Right cardiac atrium (tissue), 5 donors: Measurements from ENCODE around the gene ZSCAN31. TPM values are rescaled to one million over a fixed set of nuclear protein-coding genes. Genes with fewer than 3 reads are reported as not detected.

Experiments
- ATAC-seq, 2 donors: fragments of 200-7000 bp; cut with Tn5 transposase; one replicate each; pipeline versions ENCODE4 v1.8.0 to v1.9.1; 2020; ENCODE audit warnings: moderate library complexity in 2 of 2, mild to moderate bottlenecking in 1 of 2
- DNase-seq, 3 donors: peaks; one replicate each; pipeline ENCODE4 v3.0.0-alpha.2; 2020
- H3K27ac ChIP-seq: one replicate; pipeline ENCODE4 v1.5.1; 2013; ENCODE audit warnings: mild to moderate bottlenecking, low read length, control low read depth, moderate library complexity
- H3K27me3 ChIP-seq: one replicate; pipeline ENCODE4 v1.6.1; 2013; ENCODE audit not compliant: control insufficient read depth, insufficient read depth
- H3K4me1 ChIP-seq: one replicate; pipeline ENCODE4 v1.6.1; 2013; ENCODE audit warnings: low read length; ENCODE audit not compliant: control insufficient read depth, insufficient read depth
- H3K4me3 ChIP-seq: one replicate; pipeline ENCODE4 v1.5.1; 2013; ENCODE audit warnings: low read length, control low read depth
- H3K9me3 ChIP-seq: one replicate; pipeline ENCODE4 v1.6.1; 2013; ENCODE audit warnings: low read length; ENCODE audit not compliant: control insufficient read depth
- WGBS: extraction: QIAGEN DNeasy Blood & Tissue Kit; methylation state at CpG from one replicate; pipeline ENCODE4 v1.1.7; 2013; 5-methylcytosine and 5-hydroxymethylcytosine counted together
- intact Hi-C, 4 donors: fragments of 100-400 bp; cut with DNase I; formaldehyde crosslinking; loops; one replicate each; pipeline versions ENCODE4 v1.11.0 to v1.14.0; 2022 to 2023
- polyA plus RNA-seq: library from polyadenylated mRNA; stranded (reverse); fragments of 200-250 nt; gene quantifications from one replicate; pipeline ENCODE4 v1.2.3, GENCODE V29; 2013
- total RNA-seq, 4 donors: library from RNA; stranded (reverse); fragmentation: NEBNext Ultra II Directional; extraction: Animal tissue kit (Norgen Biotek cat#: 25700); gene quantifications; one replicate each; pipeline ENCODE4 v1.2.1, GENCODE V29; 2021
- donor health status: healthy with polysubstance abuse.
- donor health status: DM: no; HTN: yes; CAD: no.
- donor health status: DM: no; HTN: no; CAD: no.
- donor health status: DM: no; HTN: yes; CAD: no; lungs with severe emphysema.
- donor health status: DM: yes; HTN: yes; CAD: no.

The ZSCAN31 gene
- total and polyA plus RNA-seq, 5 donors = 3.9 to 18.4 (median 9.5) TPM

GRCh38 chr6:28353356-28353755 is 17.4 kb upstream of the ZSCAN31 start:
- Histone ChIP-seq H3K9me3 (no peaks in the 10 kb centered on the region), H3K4me3 (peak overlapping the region; percentile 3), H3K27me3 (no peaks in the 10 kb centered on the region), H3K4me1 (peaks cover 6% of the 10 kb centered on the region), H3K27ac (no peak overlapping the region)
- intact Hi-C loops = loop anchor here in 3 of 4 donors (10.0 kb wide), 2 partner anchors 79 to 219 kb away; no protein-coding TSS in a partner anchor
- no peak for ATAC-seq
- WGBS = 76% methylated on average over 3 of the region's 3 CpGs
- DNase-seq = no peak

GRCh38 chr6:28351493-28351925 is 15.6 kb upstream of the ZSCAN31 start:
- no peaks in the 10 kb centered on the region for H3K9me3 ChIP-seq
- H3K4me3 ChIP-seq = peak overlapping the region; percentile 2
- peaks cover 6% of the 10 kb centered on the region for H3K4me1 ChIP-seq
- intact Hi-C loops = loop anchor here in 3 of 4 donors (10.0 kb wide), 2 partner anchors 77 to 217 kb away; no protein-coding TSS in a partner anchor
- 55% methylated on average over 2 of the region's 2 CpGs for WGBS
- no peak for DNase-seq
- ATAC-seq = no peak
- no peak overlapping the region for H3K27ac ChIP-seq
- no peaks in the 10 kb centered on the region for H3K27me3 ChIP-seq

GRCh38 chr6:28351087-28351486 is 15.1 kb upstream of the ZSCAN31 start:
- ATAC-seq = no peak
- H3K4me3 ChIP-seq = peak overlapping the region; percentile 87
- intact Hi-C loops = loop anchor here in 3 of 4 donors (10.0 kb wide), 2 partner anchors 76 to 216 kb away; no protein-coding TSS in a partner anchor

GRCh38 chr6:28349892-28350737 is 14.2 kb upstream of the ZSCAN31 start, which contains the start of gene ZKSCAN3:
Gene ZKSCAN3 (plus strand): TSS chr6:28349947. CDS start chr6:28359587, 9,640 bp downstream.
- peak; percentile 82 to 94 (median 93) for DNase-seq
- H3K27ac ChIP-seq = peak within 1 kb of the TSS; percentile 96
- no peaks in the 10 kb centered on the region for H3K9me3 ChIP-seq
- ATAC-seq = peak; percentile 94 to 98
- H3K27me3 ChIP-seq = no peaks in the 10 kb centered on the region
- intact Hi-C loops = loop anchor here in 3 of 4 donors (10.0 kb wide), 3 partner anchors 75 to 1865 kb away; partner anchors contain the start of gene TRIM26 (in 1 of the 3)
- WGBS = 2% methylated on average over 30 of the region's 30 CpGs
- peaks cover 3% of the 10 kb centered on the region for H3K4me1 ChIP-seq
- peak within 1 kb of the TSS; percentile 87 for H3K4me3 ChIP-seq

More at GRCh38 chr6:28351087-28351486, 15.1 kb upstream of the ZSCAN31 start:
- H3K27ac ChIP-seq = no peak overlapping the region
- no peaks in the 10 kb centered on the region for H3K27me3 ChIP-seq
- H3K9me3 ChIP-seq = no peaks in the 10 kb centered on the region
- DNase-seq = no peak
- 53% methylated on average over 2 of the region's 2 CpGs for WGBS
- peaks cover 6% of the 10 kb centered on the region for H3K4me1 ChIP-seq

- H3K4me1 ChIP-seq = no peaks in the 10 kb centered on the region
- H3K4me3 ChIP-seq = peak overlapping the region; percentile 87
- ATAC-seq = no peak
- H3K27me3 ChIP-seq = no peaks in the 10 kb centered on the region
- no peaks in the 10 kb centered on the region for H3K9me3 ChIP-seq
- intact Hi-C loops = loop anchor here in 1 of 4 donors (10.0 kb wide), 1 partner anchor 1865 kb away; the partner anchor contains the start of gene TRIM26
- WGBS = 2% methylated on average over 9 of the region's 9 CpGs
- no peak for DNase-seq
- peak overlapping the region; percentile 96 for H3K27ac ChIP-seq
Observed at GRCh38 chr6:28349344-28349891, 13.5 kb upstream of the ZSCAN31 start.

GRCh38 chr6:28347119-28347518 is 11.2 kb upstream of the ZSCAN31 start:
- Histone ChIP-seq H3K27ac (no peak overlapping the region), H3K27me3 (no peaks in the 10 kb centered on the region), H3K4me1 (no peaks in the 10 kb centered on the region), H3K9me3 (no peaks in the 10 kb centered on the region), H3K4me3 (no peak overlapping the region)
- peak in 1 of 2 donors; percentile 74 for ATAC-seq
- intact Hi-C loops = loop anchor here in 1 of 4 donors (10.0 kb wide), 1 partner anchor 1868 kb away; the partner anchor contains the start of gene TRIM26
- WGBS = 20% methylated on average over 2 of the region's 2 CpGs
- DNase-seq = no peak

- Histone ChIP-seq H3K9me3 (no peaks in the 10 kb centered on the region), H3K4me1 (no peaks in the 10 kb centered on the region), H3K27ac (no peak overlapping the region), H3K27me3 (no peaks in the 10 kb centered on the region), H3K4me3 (no peak overlapping the region)
- WGBS = 94% methylated on average over 1 of the region's 1 CpG
- no peak for ATAC-seq
- no peak for DNase-seq
- intact Hi-C loops = loop anchor here in 1 of 4 donors (10.0 kb wide), 1 partner anchor 1870 kb away; the partner anchor contains the start of gene TRIM26
Observed at GRCh38 chr6:28345201-28345600, 9.3 kb upstream of the ZSCAN31 start.

- H3K9me3 ChIP-seq = no peaks in the 10 kb centered on the region
- 61% methylated on average over 1 of the region's 1 CpG for WGBS
- no peak overlapping the region for H3K27ac ChIP-seq
- no peaks in the 10 kb centered on the region for H3K27me3 ChIP-seq
- H3K4me1 ChIP-seq = no peaks in the 10 kb centered on the region
- DNase-seq = no peak
- no peak for ATAC-seq
- no peak overlapping the region for H3K4me3 ChIP-seq
- intact Hi-C loops = loop anchor here in 1 of 4 donors (10.0 kb wide), 1 partner anchor 1871 kb away; the partner anchor contains the start of gene TRIM26
Observed at GRCh38 chr6:28343898-28344677, 8.1 kb upstream of the ZSCAN31 start.

GRCh38 chr6:28340310-28341095 is 4.6 kb upstream of the ZSCAN31 start:
- H3K27ac ChIP-seq = no peak overlapping the region
- intact Hi-C loops = loop anchor here in 1 of 4 donors (10.0 kb wide), 1 partner anchor 1874 kb away; the partner anchor contains the start of gene TRIM26
- no peak for ATAC-seq
- no peak overlapping the region for H3K4me3 ChIP-seq
- WGBS = 87% methylated on average over 1 of the region's 1 CpG
- H3K4me1 ChIP-seq = peaks cover 2% of the 10 kb centered on the region
- no peaks in the 10 kb centered on the region for H3K9me3 ChIP-seq
- no peaks in the 10 kb centered on the region for H3K27me3 ChIP-seq
- DNase-seq = no peak

- intact Hi-C loops = no loop called here
- Histone ChIP-seq H3K27me3 (no peaks in the 10 kb centered on the region), H3K27ac (peak overlapping the region; percentile 46), H3K4me3 (peak overlapping the region; percentile 46), H3K4me1 (peaks cover 2% of the 10 kb centered on the region), H3K9me3 (no peaks in the 10 kb centered on the region)
- no peak for DNase-seq
- ATAC-seq = no peak
Observed at GRCh38 chr6:28337121-28337520, 1.2 kb upstream of the ZSCAN31 start.
